ENCODE data around the gene SUSD1. TPM values are rescaled to one million over a fixed set of nuclear protein-coding genes. Genes with fewer than 3 reads are reported as not detected.

Gene SUSD1
- total RNA-seq, 1 experiment from 2014 or later: 5.5 TPM

Other genes starting within 250 kb of the SUSD1 start
- gene PTBP3, start 158.3 kb upstream of the SUSD1 start, total RNA-seq (2014; rRNA removed): 31.7 and 35.7 TPM in 2 replicates
- 43.3 and 45.8 TPM in 2 replicates for gene HSDL2, start 204.8 kb upstream of the SUSD1 start, total RNA-seq (2014; rRNA removed)